Activated CD4-positive, alpha-beta T cell treated with anti-CD3 and anti-CD28 coated beads for 4 hours (primary cell): ENCODE measurements around the gene PRKCG.

ENCODE experiments used
- DNase-seq, 2 donors: peaks; one replicate each; pipeline ENCODE4 v3.0.0-alpha.2; 2020

Gene PRKCG

DNA sequence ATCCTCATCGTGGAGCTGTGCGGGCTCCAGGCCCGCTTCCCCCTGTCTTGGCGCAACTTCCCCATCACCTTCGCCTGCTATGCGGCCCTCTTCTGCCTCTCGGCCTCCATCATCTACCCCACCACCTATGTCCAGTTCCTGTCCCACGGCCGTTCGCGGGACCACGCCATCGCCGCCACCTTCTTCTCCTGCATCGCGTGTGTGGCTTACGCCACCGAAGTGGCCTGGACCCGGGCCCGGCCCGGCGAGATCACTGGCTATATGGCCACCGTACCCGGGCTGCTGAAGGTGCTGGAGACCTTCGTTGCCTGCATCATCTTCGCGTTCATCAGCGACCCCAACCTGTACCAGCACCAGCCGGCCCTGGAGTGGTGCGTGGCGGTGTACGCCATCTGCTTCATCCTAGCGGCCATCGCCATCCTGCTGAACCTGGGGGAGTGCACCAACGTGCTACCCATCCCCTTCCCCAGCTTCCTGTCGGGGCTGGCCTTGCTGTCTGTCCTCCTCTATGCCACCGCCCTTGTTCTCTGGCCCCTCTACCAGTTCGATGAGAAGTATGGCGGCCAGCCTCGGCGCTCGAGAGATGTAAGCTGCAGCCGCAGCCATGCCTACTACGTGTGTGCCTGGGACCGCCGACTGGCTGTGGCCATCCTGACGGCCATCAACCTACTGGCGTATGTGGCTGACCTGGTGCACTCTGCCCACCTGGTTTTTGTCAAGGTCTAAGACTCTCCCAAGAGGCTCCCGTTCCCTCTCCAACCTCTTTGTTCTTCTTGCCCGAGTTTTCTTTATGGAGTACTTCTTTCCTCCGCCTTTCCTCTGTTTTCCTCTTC, 8.0 kb upstream of the PRKCG start:
- DNase-seq: no peak

DNA sequence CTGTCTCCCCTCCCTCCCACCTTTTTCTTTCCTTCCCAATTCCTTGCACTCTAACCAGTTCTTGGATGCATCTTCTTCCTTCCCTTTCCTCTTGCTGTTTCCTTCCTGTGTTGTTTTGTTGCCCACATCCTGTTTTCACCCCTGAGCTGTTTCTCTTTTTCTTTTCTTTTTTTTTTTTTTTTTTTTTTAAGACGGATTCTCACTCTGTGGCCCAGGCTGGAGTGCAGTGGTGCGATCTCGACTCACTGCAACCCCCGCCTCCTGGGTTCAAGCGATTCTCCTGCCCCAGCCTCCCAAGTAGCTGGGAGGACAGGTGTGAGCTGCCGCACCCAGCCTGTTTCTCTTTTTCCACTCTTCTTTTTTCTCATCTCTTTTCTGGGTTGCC, 7.4 kb upstream of the PRKCG start:
- DNase-seq: no peak

DNA sequence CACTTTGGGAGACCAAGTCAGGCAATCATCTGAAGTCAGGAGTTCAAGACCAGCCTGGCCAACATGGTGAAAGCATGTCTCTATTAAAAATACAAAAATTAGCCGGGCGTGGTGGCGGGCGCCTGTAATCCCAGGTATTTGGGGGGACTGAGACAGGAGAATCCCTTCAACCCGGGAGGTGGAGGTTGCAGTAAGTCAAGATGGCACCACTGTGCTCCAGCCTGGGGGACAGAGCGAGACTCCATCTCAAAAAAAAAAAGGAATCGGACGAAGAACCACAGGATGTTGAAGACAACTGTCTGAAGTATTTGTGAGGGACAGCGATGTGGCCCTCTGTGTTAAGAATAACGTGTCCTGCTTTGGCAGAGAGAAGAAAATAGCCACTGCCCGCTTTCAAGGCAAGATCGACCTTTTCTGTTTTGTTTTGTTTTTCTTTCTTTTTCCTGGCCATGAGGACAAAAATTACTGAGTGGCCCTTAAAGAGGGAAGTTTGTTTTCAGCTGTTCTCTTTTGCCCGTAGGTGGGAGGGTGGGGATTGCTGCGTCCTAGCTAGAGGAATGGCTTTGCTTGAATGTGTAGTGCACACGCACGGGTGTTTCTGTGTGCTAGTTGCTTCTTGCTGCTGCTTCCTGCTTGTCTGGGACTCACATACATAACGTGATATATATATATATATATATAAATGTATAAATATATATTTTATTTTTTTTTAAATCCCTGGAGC, 6.2 kb upstream of the PRKCG start:
- no peak for DNase-seq

DNA sequence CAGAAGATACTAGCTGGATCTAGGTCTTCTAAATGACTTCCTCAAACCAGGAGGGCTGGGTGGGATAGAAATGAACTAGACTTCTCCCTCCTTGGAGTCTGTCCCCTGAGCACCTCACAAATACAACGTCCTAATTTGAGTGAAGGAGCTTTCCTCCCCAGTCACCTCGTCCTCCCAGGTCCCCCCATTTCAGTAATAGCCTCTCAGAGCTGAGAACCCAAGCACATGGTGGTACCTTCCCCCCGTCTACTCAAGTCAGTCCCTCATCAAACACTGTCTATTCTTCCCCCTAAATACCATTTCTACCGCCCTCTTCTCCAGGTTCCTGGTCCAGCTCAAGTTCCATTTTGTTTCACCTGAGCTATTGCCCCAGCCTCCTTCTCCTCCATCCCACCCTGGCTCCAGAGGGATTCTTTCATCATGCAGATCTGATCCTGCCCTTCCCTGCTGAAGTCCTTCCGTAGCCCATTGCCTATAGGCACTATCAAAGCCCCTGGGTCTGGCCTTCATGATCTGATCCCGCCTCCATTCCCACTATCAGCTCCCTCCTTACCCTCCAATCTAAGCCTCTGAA, 5.3 kb upstream of the PRKCG start:
- DNase-seq: no peak

DNA sequence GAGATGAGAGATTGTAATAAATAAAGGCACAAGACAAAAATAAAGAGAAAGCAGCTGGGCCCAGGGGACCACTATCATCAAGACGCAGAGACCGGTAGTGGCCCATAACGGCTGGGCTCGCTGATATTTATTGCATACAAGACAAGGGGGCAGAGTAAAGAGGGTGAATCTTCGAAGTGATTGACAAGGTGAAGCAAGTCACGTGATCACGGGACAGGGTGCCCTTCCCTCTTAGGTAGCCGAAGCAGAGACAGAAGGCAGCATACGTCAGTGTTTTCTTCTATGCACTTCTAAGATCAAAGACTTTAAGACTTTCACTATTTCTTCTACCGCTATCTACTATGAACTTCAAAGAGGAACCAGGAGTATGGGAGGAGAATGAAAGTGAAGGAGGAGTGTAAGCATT, 4.6 kb upstream of the PRKCG start:
- DNase-seq: peak in 1 of 2 donors; percentile 9

DNA sequence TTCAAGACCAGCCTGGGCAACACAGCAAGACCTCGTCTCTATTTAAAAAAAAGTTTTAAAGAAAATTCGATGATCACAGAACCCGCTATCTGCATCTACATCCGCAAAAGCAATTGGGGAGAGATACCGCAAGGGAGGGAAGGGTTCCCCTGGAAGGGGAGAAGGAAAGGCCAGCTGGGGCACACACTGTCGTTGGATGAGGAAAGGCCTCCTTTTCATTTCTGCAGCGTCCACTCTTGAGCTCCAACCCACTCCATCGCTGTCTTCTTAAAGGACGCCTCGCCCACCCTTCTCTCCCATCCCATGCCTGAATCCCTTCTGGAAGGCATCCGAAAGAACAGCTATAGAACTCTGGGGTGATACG, 3.2 kb upstream of the PRKCG start:
- no peak for DNase-seq

DNA sequence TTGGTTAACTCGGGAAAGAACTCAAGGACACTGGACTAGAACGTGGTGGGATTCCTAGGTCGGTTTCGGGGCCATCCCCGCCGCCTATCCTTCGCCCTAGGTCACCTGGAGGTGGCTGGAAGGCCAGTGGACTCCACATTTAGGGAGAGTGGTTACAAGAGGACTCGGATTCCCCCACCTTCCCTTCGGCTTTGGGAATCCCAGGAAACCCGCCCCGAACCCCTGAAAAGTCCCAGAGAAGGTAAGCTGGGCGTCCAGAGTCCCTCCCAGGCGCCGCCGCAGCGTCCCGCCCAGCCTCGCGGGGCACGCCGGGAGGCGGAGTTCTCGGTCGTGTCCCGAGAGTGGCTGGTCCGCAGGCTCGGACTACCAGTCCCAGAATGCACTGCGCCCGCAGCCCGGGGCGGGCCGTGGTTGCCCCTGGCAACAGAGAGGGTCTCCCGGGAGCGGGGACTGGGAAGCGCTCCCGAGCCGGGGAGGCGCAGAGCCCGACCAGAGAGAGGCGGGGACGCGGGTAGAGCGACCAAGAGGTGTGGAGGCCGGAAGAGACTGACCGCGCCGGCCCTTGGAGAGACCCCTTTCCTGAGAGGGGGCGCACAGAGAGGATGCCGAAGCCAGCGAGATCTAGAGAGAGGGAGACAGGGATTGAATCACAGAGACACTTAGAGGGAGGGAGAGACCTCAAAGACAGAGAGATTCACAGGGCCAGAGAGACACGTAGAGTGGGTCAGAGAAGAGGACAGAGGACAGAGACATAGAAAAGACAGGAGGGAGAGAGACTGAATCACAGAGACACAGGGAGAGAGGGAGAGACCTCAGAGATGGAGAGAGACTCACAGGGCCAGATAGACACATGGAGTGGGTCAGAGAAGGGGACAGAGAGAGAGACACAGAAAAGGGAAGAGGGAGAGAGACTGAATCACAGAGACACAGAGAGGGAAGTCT, 2.6 kb upstream of the PRKCG start:
- DNase-seq: peak; percentile 66 to 73

DNA sequence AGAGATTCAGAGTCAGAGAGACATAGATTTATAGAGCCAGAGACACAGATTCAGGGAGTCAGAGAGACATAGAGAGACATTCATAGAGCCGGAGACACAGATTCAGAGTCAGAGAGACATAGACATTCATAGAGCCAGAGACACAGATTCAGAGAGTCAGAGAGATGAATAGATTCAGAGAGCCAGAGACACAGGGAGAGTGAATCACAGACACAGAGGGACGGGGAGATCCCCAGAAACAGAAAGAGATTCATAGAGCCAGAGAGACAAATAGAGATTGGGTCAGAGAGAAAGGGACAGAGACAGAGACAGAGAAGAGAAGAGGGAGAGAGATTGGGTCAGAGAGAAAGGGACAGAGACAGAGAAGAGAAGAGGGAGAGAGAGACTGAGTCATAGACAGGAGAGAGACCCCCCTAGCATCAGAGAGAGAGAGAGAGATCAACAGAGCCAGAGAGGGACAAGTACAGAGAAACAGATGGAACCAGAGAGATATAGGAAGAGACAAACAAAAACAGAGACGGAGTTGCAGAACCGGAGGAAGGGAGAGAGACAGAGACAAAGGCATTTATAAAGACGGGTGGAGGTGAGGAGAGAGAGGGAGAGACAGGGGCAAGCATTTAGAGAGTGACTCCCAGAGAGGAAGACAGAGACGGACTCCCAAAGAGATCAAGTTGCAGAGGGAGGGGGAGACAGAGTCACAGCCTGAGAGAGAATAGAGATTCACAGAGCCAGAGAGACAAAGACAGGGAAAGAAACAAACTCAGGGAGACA, 1.1 kb upstream of the PRKCG start:
- no peak for DNase-seq

DNA sequence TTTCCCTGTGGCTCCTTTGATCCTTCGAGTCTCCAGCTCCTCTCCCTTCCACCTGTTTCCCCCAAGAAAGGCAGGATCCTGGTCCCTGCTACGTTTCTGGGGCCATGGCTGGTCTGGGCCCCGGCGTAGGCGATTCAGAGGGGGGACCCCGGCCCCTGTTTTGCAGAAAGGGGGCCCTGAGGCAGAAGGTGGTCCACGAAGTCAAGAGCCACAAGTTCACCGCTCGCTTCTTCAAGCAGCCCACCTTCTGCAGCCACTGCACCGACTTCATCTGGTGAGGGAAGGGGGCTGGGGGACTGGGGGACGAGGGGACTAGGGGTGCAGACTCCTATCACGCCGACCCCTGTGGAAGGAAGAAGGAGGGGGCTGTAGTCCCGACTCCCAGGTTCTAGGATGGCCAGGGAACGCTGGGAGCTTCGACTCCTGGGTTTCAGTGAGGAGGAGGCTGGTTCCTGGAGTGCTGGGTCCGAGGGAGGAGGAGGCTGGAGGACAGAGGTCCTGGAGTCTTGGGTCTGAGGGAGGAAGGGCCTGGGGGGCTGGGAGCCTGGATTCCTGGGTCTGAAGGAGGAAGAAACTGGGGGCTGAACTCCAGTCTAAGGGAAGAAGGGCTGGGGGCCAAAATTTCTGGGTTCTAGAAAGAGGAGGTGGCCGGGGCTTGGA, 524 bp downstream of the PRKCG start:
- no peak for DNase-seq

DNA sequence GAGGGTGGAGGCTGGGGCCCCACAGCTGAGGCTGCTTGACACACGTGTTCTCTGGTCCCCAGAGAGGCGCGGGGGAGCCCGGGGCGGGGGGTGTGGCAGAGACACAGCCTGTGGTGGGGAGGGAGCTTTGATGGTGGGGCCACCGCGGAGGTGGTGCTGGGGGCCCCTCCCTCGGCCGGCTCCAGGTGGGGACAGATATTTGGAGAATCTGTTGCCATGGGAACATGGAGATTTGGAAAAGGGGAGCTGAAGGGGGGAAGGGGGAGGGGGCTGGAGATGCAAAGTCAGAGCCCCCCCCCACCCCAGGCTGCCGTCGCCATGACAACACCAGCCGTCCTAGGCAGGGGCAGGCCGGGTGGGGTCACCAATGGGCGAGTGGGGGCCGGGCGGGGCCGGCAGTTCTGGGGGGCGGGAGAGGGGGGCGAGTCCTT, 1.2 kb downstream of the PRKCG start:
- peak in 1 of 2 donors; percentile 14 for DNase-seq

DNA sequence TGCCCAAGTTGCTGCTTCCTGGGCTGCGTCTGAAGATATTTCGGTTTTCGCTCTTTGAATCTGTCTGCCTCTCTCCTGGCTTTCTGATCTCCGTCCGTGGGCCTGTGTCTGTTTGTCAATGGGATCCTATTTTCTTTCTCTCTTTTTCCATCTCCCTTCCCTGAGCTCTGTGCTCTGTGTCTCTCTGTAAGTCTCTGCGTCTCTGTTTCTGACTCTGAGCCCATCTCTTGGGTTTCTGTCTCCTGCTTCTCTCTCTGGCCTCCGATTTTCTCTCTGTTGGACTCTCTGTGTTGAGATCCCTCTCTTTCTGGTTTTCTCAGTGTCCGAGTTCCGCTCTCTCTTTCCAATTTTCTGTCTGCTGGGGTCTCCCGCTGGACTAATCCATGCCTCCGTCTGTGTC, 1.7 kb downstream of the PRKCG start:
- no peak for DNase-seq

DNA sequence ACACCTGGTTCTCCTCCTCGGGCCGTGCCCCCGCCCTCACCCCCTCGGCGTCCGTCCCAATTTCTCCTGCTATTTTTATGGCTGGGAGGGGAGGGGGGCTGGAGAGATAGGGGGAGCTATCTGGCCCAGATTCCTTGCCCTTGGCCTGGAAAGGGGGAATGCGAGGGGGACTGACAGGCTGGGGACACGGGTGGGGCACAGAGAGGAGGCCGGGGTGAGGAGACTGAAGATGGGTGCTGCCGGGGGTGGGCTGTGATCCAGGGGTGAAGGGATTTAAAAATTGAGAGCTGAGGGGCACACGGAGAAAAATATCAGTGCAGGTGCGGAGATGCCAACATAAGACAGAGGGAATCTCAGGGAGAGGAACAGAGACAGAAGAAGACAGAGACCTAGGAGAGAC, 2.3 kb downstream of the PRKCG start:
- DNase-seq: no peak

DNA sequence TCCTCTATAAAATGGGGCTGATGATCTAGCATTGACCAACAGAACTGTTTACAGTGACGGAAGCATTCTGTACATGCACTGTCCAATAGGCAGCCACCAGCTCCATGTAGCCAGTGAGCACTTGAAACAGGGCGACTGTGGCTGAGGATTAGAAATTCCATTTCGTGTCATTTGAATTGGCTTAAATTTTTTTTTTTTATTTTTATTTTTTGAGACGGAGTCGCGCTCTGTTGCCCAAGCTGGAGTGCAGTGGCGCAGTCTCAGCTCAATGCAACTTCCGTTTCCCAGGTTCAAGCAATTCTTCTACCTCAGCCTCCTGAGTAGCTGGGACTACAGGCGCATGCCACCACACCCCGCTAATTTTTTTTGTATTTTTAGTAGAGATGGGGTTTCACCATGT, 3.0 kb downstream of the PRKCG start:
- no peak for DNase-seq

DNA sequence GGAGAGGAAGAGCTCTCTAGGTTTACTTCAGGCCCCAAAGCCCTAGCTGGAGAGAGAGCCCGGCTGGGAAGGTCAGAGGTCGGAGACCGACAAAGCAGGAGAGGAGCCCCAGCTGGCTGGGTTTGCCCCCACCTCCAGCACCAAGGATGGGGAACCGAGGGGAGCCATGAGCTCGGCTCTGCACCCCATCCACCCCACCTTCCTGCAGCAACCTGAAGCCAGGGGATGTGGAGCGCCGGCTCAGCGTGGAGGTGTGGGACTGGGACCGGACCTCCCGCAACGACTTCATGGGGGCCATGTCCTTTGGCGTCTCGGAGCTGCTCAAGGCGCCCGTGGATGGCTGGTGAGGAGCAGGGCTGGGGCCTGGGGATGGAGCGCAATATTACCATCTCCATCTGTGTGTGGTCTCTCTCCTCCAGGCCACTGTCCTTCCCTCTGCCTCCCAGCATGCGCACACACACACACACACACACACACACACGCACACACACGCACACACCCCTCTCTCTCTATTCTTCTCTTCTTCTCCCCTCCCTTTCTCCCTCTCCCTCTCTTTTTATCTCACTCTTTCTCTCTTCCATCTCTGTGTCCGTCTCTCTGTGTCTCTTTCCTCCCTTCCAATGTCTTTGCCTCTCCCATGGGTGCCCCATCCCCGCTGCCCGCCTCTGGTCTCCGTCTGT, 10.4 kb downstream of the PRKCG start:
- DNase-seq: no peak

DNA sequence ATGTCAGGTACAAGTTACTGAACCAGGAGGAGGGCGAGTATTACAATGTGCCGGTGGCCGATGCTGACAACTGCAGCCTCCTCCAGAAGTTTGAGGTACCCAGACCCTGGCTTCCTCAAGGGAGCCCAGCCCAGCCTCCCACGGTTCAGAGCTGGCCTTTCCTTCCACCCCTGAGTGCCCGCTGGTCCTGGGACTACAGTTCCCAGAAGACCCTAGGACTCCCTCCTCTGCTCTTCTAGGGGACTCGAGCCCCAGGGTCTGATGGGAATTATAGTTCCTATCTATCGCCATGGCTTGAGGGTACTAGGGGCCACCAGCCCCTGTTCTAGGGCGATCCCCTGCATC, 11.0 kb downstream of the PRKCG start:
- no peak for DNase-seq

DNA sequence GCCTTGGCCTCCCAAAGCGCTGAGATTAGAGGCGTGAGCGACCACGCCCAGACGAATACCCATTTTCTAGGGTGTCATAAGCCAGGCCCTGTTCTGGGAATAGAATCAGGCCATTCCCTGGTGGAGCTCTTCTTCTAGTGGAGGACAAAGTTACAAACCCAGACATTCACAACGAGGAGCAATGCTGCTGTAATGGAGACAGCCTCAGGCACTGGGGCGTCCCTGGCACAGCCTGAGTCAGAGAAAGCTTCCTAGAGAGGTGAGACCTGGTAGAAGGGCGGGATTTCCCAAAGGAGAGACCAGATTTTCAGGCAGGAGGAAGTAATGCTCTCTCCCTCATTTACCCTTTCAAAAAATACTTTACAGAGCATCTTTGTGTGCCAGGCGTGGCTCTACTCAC, 12.7 kb downstream of the PRKCG start:
- no peak for DNase-seq

DNA sequence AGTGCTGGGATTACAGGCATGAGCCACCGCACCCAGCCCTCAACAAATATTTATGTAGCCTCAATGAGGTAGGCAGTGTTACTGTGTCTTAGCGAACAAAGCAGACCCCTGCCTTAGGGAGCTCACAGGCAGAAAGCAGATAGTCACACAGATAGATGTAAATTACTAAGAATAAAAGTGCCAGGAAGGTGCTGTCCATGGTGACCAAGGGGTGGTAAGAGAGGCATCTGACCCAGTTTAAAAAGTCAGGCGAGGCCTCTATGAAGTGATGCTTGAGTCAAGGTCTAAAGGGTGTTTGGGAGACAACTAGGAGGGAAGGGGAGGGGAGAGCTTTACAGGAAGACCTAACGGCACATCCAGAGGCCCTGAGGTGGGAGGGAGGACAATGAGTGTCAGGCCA, 14.7 kb downstream of the PRKCG start:
- no peak for DNase-seq

DNA sequence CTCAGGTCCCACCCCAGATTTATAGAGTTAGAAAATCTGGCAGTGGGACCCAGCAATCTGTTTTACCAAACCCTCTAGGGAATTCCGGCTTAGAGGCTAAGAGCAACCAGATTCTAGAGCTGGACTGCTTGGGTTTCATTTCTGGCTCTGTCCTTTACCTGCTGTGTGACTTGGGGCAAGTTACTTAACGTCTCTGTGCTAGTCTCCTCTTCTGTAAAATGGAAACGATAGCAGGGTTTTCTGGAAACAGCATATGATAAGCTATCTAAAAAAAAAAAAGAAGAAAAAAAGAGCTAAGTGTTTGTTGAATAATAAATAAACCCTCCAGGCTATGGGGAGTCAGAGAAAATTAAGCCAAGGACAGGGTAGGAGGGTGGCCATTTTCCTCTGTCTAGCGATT, 15.5 kb downstream of the PRKCG start:
- no peak for DNase-seq

DNA sequence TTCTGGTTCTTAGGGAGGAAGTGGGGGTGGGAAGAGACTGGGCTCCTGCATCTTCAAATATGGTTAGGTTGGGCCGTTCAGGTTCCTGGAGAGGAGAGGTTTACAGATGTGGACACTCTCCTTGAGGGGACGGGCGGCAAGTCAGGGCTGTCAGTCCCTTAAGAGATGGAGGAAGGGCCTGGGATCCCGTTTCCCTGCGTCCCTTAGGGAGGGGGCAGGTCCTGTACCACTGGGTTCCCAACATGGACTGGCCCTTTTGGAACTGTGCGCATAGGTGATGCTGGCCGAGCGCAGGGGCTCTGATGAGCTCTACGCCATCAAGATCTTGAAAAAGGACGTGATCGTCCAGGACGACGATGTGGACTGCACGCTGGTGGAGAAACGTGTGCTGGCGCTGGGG, 16.2 kb downstream of the PRKCG start:
- DNase-seq: no peak

DNA sequence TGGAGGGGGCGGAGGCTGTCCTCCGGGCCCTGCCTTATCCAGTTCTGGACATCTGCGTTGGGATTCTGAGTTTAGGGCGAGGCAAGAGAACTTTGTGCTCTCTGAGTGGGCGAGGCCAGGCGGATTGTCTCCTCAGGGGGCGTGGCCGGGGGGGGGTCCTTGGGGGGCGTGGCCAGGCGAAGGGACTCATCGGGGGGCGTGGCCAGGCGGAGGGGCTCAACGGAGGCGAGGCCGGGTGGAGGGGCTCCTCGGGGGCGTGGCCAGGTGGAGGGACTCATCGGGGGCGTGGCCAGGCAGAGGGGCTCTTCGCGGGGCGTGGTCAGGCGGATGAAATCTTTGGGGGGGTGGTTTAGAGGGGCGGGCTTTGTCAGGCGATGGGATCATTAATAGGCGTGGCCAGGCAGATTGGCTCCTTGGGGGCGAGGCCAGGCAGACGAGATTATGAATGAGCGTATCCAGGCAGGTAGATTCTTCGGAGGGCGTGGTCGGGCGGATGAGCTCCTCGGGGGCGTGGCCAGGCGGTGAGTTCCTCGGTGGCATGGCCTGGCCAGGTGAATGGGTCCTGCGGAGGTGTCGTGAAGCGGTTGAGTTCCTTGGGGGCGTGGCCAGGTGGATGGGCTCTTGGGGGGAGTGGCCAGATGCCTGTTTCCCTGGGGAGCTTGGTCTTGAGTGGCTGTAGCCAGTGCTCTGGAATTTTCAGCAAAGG, 16.8 kb downstream of the PRKCG start:
- DNase-seq: no peak
